Breast epithelium (tissue), 4 donors: ENCODE measurements around the gene KIAA0408. TPM values are rescaled to one million over a fixed set of nuclear protein-coding genes. Genes with fewer than 3 reads are reported as not detected.
A peak's percentile ranks its signal among the peaks of the same experiment; 100 is the strongest.

Experiments used
- DNase-seq, 2 donors: peaks; one replicate each; pipeline ENCODE4 v3.0.0-alpha.2; 2019; ENCODE audit warnings: low spot score in 2 of 2
- H3K27ac ChIP-seq, 2 donors: fragments of 200-600 bp; sonication (generic) in 1 of 2; one replicate each; pipeline ENCODE4 v1.5.1; 2016 to 2019; ENCODE audit warnings: mild to moderate bottlenecking in 1 of 2
- H3K27me3 ChIP-seq, 2 donors: fragments of 200-600 bp; sonication (generic) in 1 of 2; one replicate each; pipeline versions ENCODE4 v1.5.1 to v1.6.0; 2017 to 2019; ENCODE audit warnings: control low read depth in 1 of 2, mild to moderate bottlenecking in 1 of 2
- H3K36me3 ChIP-seq: fragments of 200-600 bp; one replicate; pipeline ENCODE4 v1.5.1; 2019
- H3K4me1 ChIP-seq, 2 donors: fragments of 200-600 bp; sonication (generic); one replicate each; pipeline ENCODE4 v1.5.1; 2016 to 2019; ENCODE audit warnings: control low read depth in 1 of 2
- H3K4me3 ChIP-seq, 3 donors: fragments of 200-600 bp; sonication (generic); 1 replicate in 2 of 3; 2 replicates in 1 of 3; pipeline ENCODE4 v1.5.1; 2016 to 2019; ENCODE audit warnings: mild to moderate bottlenecking in 3 of 3, moderate library complexity in 2 of 3
- H3K9me3 ChIP-seq, 2 donors: fragments of 200-600 bp; sonication (generic) in 1 of 2; one replicate each; pipeline ENCODE4 v1.5.1; 2016 to 2019; ENCODE audit warnings: control low read depth in 1 of 2
- CTCF ChIP-seq, 3 donors: fragments of 450-650 bp; IDR thresholded peaks; one replicate each; pipeline ENCODE4 v1.5.1; 2016 to 2017; ENCODE audit warnings: antibody characterized with exemption in 3 of 3, mild to moderate bottlenecking in 3 of 3, moderate library complexity in 3 of 3
- POLR2A ChIP-seq: fragments of 450-650 bp; IDR thresholded peaks from one replicate; pipeline ENCODE4 v1.6.1; 2016; ENCODE audit warnings: antibody characterized with exemption, mild to moderate bottlenecking, moderate library complexity
- POLR2AphosphoS5 ChIP-seq, 3 donors: sonication (generic); formaldehyde crosslinking; IDR thresholded peaks; one replicate each; pipeline ENCODE4 v1.6.1; 2017; ENCODE audit warnings: antibody characterized with exemption in 3 of 3
- intact Hi-C: fragments of 100-400 bp; cut with DNase I; formaldehyde crosslinking; loops from one replicate; pipeline ENCODE4 v1.15.1; 2023; ENCODE audit warnings: low total_unique reads
- total RNA-seq, 3 donors: library from RNA; depleted of rRNA; stranded (reverse); fragments of >200 nt; gene quantifications; one replicate each; pipeline ENCODE4 v1.1.0, GENCODE V29; 2016

Gene KIAA0408
- total RNA-seq, 3 donors from 2014 or later: 2.2 to 42.7 (median 3.3) TPM

- Histone ChIP-seq H3K9me3 (no peaks in the 10 kb centered on the region), H3K36me3 (no peaks in the 10 kb centered on the region), H3K4me3 (peak overlapping the region; percentile 20 to 35 (median 30)), H3K27me3 (no peaks in the 10 kb centered on the region), H3K4me1 (no peaks in the 10 kb centered on the region), H3K27ac (no peak overlapping the region)
- TF ChIP-seq POLR2A (no peak), POLR2AphosphoS5 (IDR thresholded peaks at IDR 0.05) (no peak), CTCF (IDR thresholded peaks at IDR 0.05) (no peak)
- no peak for DNase-seq
- intact Hi-C loops: loop anchor here (10.0 kb wide), 1 partner anchor 197 kb away; no protein-coding TSS in a partner anchor
These were observed 967 bp downstream of the KIAA0408 start for GRCh38 chr6:127458222-127458621.

- Histone ChIP-seq H3K27ac (peak overlapping the region in 1 of 2 donors; percentile 27), H3K36me3 (no peaks in the 10 kb centered on the region), H3K4me1 (no peaks in the 10 kb centered on the region), H3K27me3 (no peaks in the 10 kb centered on the region), H3K4me3 (peak overlapping the region in 2 of 3 donors; percentile 20 to 35), H3K9me3 (no peaks in the 10 kb centered on the region)
- no peak for TF ChIP-seq POLR2A
- no peak for TF ChIP-seq CTCF (IDR thresholded peaks at IDR 0.05)
- no peak for TF ChIP-seq POLR2AphosphoS5 (IDR thresholded peaks at IDR 0.05)
- intact Hi-C loops: loop anchor here (10.0 kb wide), 1 partner anchor 197 kb away; no protein-coding TSS in a partner anchor
- DNase-seq: no peak
These were observed 1.6 kb downstream of the KIAA0408 start for GRCh38 chr6:127457456-127458064.

- intact Hi-C loops: loop anchor here (10.0 kb wide), 1 partner anchor 198 kb away; no protein-coding TSS in a partner anchor
- no peaks in the 10 kb centered on the region for H3K36me3 ChIP-seq
- H3K9me3 ChIP-seq: no peaks in the 10 kb centered on the region
- no peaks in the 10 kb centered on the region for H3K4me1 ChIP-seq
- no peaks in the 10 kb centered on the region for H3K27me3 ChIP-seq
- no peak overlapping the region for H3K4me3 ChIP-seq
- no peak for DNase-seq
- peak overlapping the region in 1 of 2 donors; percentile 16 for H3K27ac ChIP-seq
- TF ChIP-seq CTCF (IDR thresholded peaks at IDR 0.05): no peak
These were observed 2.7 kb downstream of the KIAA0408 start for GRCh38 chr6:127456465-127456864.

- Histone ChIP-seq H3K27ac (no peak overlapping the region), H3K4me1 (no peaks in the 10 kb centered on the region), H3K27me3 (no peaks in the 10 kb centered on the region), H3K4me3 (no peak overlapping the region), H3K9me3 (no peaks in the 10 kb centered on the region), H3K36me3 (no peaks in the 10 kb centered on the region)
- no peak for TF ChIP-seq POLR2A
- TF ChIP-seq CTCF (IDR thresholded peaks at IDR 0.05): no peak
- no peak for TF ChIP-seq POLR2AphosphoS5 (IDR thresholded peaks at IDR 0.05)
- DNase-seq: no peak
- intact Hi-C loops: loop anchor here (10.0 kb wide), 1 partner anchor 201 kb away; no protein-coding TSS in a partner anchor
These were observed 5.2 kb downstream of the KIAA0408 start for GRCh38 chr6:127453845-127454619.

- Histone ChIP-seq H3K36me3 (no peaks in the 10 kb centered on the region), H3K27me3 (no peaks in the 10 kb centered on the region), H3K27ac (no peak overlapping the region), H3K4me1 (no peaks in the 10 kb centered on the region), H3K9me3 (no peaks in the 10 kb centered on the region), H3K4me3 (no peak overlapping the region)
- no peak for DNase-seq
- intact Hi-C loops: loop anchor here (10.0 kb wide), 1 partner anchor 202 kb away; no protein-coding TSS in a partner anchor
- TF ChIP-seq CTCF (IDR thresholded peaks at IDR 0.05) (no peak), POLR2A (no peak)
These were observed 6.4 kb downstream of the KIAA0408 start for GRCh38 chr6:127452803-127453202.
